HG03095 (cell line): ENCODE data around the gene FURIN.
"Not testable (repeated sequence)": the region's sequence is repeated elsewhere in the genome, so short reads cannot be mapped to it uniquely, and the experiment has no call there.

Experiments used
- ATAC-seq: cut with Tn5 transposase; IDR thresholded peaks from one replicate; pipeline ENCODE4 v1.9.1; 2021; ENCODE audit warnings: moderate library complexity; ENCODE audit not compliant: unreplicated experiment

Gene FURIN

GRCh38 chr15:90869601-90870353, 1.4 kb downstream of the FURIN start:
- no peak for ATAC-seq

GRCh38 chr15:90870354-90871138, 2.2 kb downstream of the FURIN start:
- no peak for ATAC-seq

GRCh38 chr15:90871139-90871715, 2.8 kb downstream of the FURIN start:
- no peak for ATAC-seq

- no peak for ATAC-seq
Observed at GRCh38 chr15:90871716-90872485, 3.5 kb downstream of the FURIN start.

GRCh38 chr15:90872486-90873184, 4.2 kb downstream of the FURIN start:
- ATAC-seq = no peak

- ATAC-seq = no peak
Observed at GRCh38 chr15:90873488-90873997, 5.2 kb downstream of the FURIN start.

GRCh38 chr15:90873998-90874605, 5.7 kb downstream of the FURIN start:
- no peak for ATAC-seq

- not testable (repeated sequence) for ATAC-seq
Observed at GRCh38 chr15:90874986-90875385, 6.6 kb downstream of the FURIN start.

GRCh38 chr15:90875549-90875981, 7.2 kb downstream of the FURIN start:
- ATAC-seq = no peak

GRCh38 chr15:90876046-90876445, 7.7 kb downstream of the FURIN start:
- ATAC-seq = no peak

GRCh38 chr15:90876512-90877170, 8.3 kb downstream of the FURIN start:
- no peak for ATAC-seq

- ATAC-seq = no peak
Observed at GRCh38 chr15:90877315-90877714, 8.9 kb downstream of the FURIN start.

- no peak for ATAC-seq
Observed at GRCh38 chr15:90877996-90878395, 9.6 kb downstream of the FURIN start.

GRCh38 chr15:90878660-90879059, 10.3 kb downstream of the FURIN start:
- no peak for ATAC-seq

GRCh38 chr15:90879730-90880366, 11.5 kb downstream of the FURIN start:
- no peak for ATAC-seq

- ATAC-seq = no peak
Observed at GRCh38 chr15:90880381-90881145, 12.2 kb downstream of the FURIN start.

GRCh38 chr15:90881181-90881977, 13.0 kb downstream of the FURIN start:
- no peak for ATAC-seq
